HEK293T (cell line): Measurements from ENCODE around the gene DNAJC27.

Source experiments
- CTCF ChIA-PET: fragments of 350-600 bp; formaldehyde crosslinking; extraction: SDS; loops from one replicate; lab custom pipeline; 2021; ENCODE audit warnings: antibody characterized with exemption, inconsistent platforms; lab: Yijun Ruan, JAX
- POLR2A ChIA-PET: fragments of 350-600 bp; formaldehyde crosslinking; extraction: SDS; loops from one replicate; lab custom pipeline; 2020; ENCODE audit warnings: antibody characterized with exemption, inconsistent platforms; lab: Yijun Ruan, JAX
- DNase-seq: peaks from one replicate; pipeline ENCODE4 v3.0.0; 2012; ENCODE audit warnings: mixed read lengths; ENCODE audit errors: extremely low spot score
- ARNT ChIP-seq: fragments of 450-650 bp; IDR thresholded peaks from 2 replicates; pipeline ENCODE4 v1.6.1; 2017; ENCODE audit warnings: mild to moderate bottlenecking
- BHLHE40 ChIP-seq: fragments of 450-650 bp; IDR thresholded peaks from 2 replicates; pipeline ENCODE4 v1.6.1; 2016; ENCODE audit warnings: mild to moderate bottlenecking, moderate library complexity, borderline replicate concordance
- CTBP1 ChIP-seq: fragments of 450-650 bp; IDR thresholded peaks from 2 replicates; pipeline ENCODE4 v1.6.1; 2016; ENCODE audit warnings: borderline replicate concordance
- ELF4 ChIP-seq: fragments of 450-650 bp; IDR thresholded peaks from 2 replicates; pipeline ENCODE4 v1.6.1; 2017; ENCODE audit warnings: antibody characterized with exemption
- FOXA1 ChIP-seq: fragments of 450-650 bp; IDR thresholded peaks from 2 replicates; pipeline ENCODE4 v1.6.1; 2016; ENCODE audit warnings: mild to moderate bottlenecking
- FOXK2 ChIP-seq: fragments of 450-650 bp; IDR thresholded peaks from 2 replicates; pipeline ENCODE4 v1.6.1; 2016; ENCODE audit warnings: mild to moderate bottlenecking
- FOXM1 ChIP-seq: fragments of 450-650 bp; IDR thresholded peaks from 2 replicates; pipeline ENCODE4 v1.6.1; 2017; ENCODE audit warnings: mild to moderate bottlenecking, borderline replicate concordance
- HDGF ChIP-seq: fragments of 450-650 bp; IDR thresholded peaks from 2 replicates; pipeline ENCODE4 v1.6.1; 2017; ENCODE audit warnings: antibody characterized with exemption, borderline replicate concordance
- L3MBTL2 ChIP-seq: fragments of 450-650 bp; conservative IDR thresholded peaks from 2 replicates; pipeline ENCODE4 v1.6.1; 2016; ENCODE audit warnings: mild to moderate bottlenecking
- LEF1 ChIP-seq: fragments of 450-650 bp; IDR thresholded peaks from 2 replicates; pipeline ENCODE4 v1.6.1; 2017; ENCODE audit warnings: mild to moderate bottlenecking, borderline replicate concordance
- NFRKB ChIP-seq: fragments of 450-650 bp; IDR thresholded peaks from 2 replicates; pipeline ENCODE4 v1.6.1; 2016; ENCODE audit warnings: mild to moderate bottlenecking, moderate library complexity
- PKNOX1 ChIP-seq: fragments of 450-650 bp; IDR thresholded peaks from 2 replicates; pipeline ENCODE4 v1.6.1; 2016
- SP1 ChIP-seq: fragments of 450-650 bp; IDR thresholded peaks from 2 replicates; pipeline ENCODE4 v1.6.1; 2017
- SUZ12 ChIP-seq: fragments of 450-650 bp; IDR thresholded peaks from 2 replicates; pipeline ENCODE4 v1.6.1; 2016; ENCODE audit warnings: mild to moderate bottlenecking
- TARDBP ChIP-seq: fragments of 450-650 bp; IDR thresholded peaks from 2 replicates; pipeline ENCODE4 v1.6.1; 2016
- ZNF384 ChIP-seq: fragments of 450-650 bp; IDR thresholded peaks from 2 replicates; pipeline ENCODE4 v1.6.1; 2016

Gene DNAJC27

DNA sequence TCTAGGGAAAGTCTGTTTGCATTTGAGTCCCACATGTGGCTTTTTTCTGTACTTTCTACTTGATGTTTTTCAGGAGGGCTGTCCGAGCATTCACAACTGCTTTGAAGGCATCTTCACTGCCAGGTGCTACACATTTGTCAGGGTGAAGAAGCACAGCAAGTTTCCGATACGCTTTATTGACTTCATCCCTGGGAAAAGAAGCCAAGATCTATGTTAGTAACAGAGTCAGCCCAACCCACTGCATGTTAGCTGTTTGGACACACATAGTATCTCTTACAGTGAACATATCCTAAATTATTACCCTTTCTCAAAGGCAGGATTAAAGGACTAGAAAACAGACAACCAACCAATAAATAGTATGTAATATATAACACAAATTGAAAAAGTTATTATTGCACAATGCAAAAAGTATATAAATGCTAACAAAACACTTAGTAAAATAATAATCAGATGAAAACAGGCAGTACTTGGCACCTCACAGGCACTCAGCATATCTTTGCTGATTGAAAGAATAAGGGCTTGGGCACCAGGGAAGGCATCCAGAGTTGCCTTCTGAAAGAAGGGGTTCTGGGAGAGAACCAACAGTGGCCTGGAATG, 24.1 kb downstream of the DNAJC27 start:
- CTCF ChIA-PET: no interaction called here
- DNase-seq: no peak
- no peak for TF ChIP-seq ELF4
- TF ChIP-seq NFRKB: no peak
- TF ChIP-seq ZNF384: no peak
- no peak for TF ChIP-seq PKNOX1
- no peak for TF ChIP-seq FOXK2
- POLR2A ChIA-PET: no interaction called here

DNA sequence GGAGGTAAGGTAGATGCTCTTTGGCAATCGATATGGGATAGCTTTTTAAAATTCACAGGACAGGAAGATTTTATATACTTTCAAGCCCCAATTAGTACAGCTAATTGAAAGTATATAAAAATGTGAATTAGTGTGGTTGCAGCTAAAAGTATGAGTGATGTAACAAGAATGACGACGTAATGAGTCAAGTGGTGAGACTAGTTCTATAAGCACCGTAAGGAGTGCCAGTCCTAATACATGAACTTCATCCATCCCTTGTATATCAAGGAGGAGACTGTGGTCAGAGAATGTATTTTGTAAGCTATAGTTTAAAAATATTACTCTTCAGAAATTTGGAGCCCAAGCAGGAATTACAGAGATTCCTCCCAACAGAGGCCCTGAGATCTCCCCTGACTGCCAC, 25.8 kb downstream of the DNAJC27 start:
- TF ChIP-seq TARDBP: no peak
- no peak for TF ChIP-seq SP1
- no peak for TF ChIP-seq SUZ12
- TF ChIP-seq FOXK2: no peak
- no peak for TF ChIP-seq ELF4
- TF ChIP-seq CTBP1: no peak
- TF ChIP-seq LEF1: no peak
- CTCF ChIA-PET: no interaction called here
- POLR2A ChIA-PET: no interaction called here
- DNase-seq: no peak

DNA sequence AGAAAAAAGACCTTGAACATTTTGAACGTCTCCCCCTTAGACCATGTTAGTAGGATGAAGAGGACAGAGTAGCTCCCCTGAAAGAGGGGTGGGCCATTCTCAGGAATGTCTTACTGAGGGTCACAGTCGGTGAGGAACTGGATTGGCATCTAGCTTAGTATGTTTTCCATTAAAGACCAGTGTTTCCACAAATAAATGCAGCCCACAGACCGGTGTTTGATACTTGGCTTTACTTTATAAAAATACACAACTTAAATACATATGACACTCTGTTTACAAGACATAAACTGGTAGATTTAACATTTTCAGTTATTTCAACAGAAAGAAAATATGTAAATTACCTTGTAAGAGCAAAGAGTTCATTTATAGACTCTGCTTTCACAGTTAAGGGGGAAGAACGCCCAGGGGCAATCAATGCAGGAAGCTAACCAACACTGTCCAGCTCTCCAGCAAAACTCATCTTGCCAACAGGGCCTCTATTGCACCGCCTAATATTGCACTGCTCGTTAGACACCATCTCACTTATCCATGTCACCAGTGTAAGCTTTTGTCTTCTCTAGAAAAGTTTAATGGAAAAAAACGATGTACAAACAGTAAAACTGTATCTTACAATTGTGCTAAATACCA, 28.2 kb downstream of the DNAJC27 start:
- no peak for TF ChIP-seq LEF1
- no peak for TF ChIP-seq TARDBP
- no peak for TF ChIP-seq ZNF384
- no peak for TF ChIP-seq FOXK2
- no peak for TF ChIP-seq L3MBTL2
- no peak for TF ChIP-seq ARNT
- no peak for TF ChIP-seq SUZ12
- TF ChIP-seq FOXA1: no peak
- TF ChIP-seq HDGF: no peak
- TF ChIP-seq FOXM1: no peak
- no peak for TF ChIP-seq SP1
- no peak for TF ChIP-seq PKNOX1
- TF ChIP-seq NFRKB: no peak
- no peak for TF ChIP-seq ELF4
- TF ChIP-seq BHLHE40: no peak
- no peak for TF ChIP-seq CTBP1
- ChIA-PET POLR2A (interaction anchor here (0.9 kb wide), 1 partner anchor 29 kb away, joined by 3 read pairs; no protein-coding TSS in a partner anchor), CTCF (interaction anchor here (0.6 kb wide), 2 partner anchors 60 to 235 kb away, joined by 3 read pairs; no protein-coding TSS in a partner anchor)
- no peak for DNase-seq

DNA sequence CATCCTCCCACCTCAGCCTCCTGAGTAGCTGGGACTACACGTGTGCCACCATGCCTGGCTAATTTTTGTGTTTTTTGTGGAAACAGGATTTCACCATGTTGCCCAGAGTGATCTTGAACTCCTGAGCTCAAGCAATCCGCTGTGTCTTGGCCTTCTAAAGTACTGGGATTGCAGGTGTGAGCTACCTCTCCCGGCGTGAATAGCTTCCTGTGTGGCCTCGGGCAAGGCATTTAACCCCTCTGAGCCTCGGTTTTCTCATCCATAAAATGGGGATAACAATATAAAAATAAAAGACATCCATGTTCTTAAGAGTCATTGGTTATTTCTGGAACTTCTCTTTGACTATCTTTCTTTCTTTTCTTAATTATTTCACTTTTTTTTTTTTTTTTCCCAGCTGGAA, 32.4 kb downstream of the DNAJC27 start:
- no peak for TF ChIP-seq TARDBP
- TF ChIP-seq ZNF384: no peak
- no peak for TF ChIP-seq LEF1
- TF ChIP-seq CTBP1: no peak
- TF ChIP-seq SUZ12: no peak
- no peak for TF ChIP-seq HDGF
- no peak for TF ChIP-seq L3MBTL2
- no peak for TF ChIP-seq SP1
- no peak for TF ChIP-seq FOXA1
- TF ChIP-seq FOXK2: no peak
- no peak for TF ChIP-seq NFRKB
- TF ChIP-seq BHLHE40: no peak
- TF ChIP-seq ARNT: no peak
- TF ChIP-seq FOXM1: no peak
- no peak for TF ChIP-seq ELF4
- DNase-seq: no peak
- POLR2A ChIA-PET: no interaction called here
- CTCF ChIA-PET: interaction anchor here (0.6 to 0.7 kb wide), 2 partner anchors 20 to 22 kb away, joined by 3 to 8 read pairs; no protein-coding TSS in a partner anchor

DNA sequence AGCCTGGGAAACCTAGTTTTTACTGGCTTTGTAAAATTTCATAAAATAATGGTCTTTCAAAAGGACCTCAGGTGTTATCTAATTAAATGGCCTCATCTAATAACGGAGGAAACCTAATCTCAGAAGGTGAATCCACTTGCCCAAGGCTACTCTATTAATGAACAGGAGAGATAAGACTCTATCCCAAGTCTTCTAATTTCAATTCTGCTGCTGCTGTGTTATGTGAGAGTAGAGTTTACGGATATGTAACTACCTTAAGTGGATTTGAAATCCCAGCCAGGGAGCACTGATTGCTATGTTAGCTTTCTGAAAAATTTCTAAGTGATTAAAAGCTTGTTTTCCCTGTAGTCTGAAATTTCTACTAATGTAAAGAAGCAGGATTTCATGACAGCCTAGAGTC, 34.5 kb downstream of the DNAJC27 start:
- DNase-seq: no peak
- no peak for TF ChIP-seq FOXA1
- no peak for TF ChIP-seq ELF4
- TF ChIP-seq ARNT: no peak
- TF ChIP-seq FOXK2: no peak
- no peak for TF ChIP-seq HDGF
- TF ChIP-seq L3MBTL2: no peak
- TF ChIP-seq ZNF384: no peak
- TF ChIP-seq BHLHE40: no peak
- no peak for TF ChIP-seq SUZ12
- no peak for TF ChIP-seq LEF1
- no peak for TF ChIP-seq SP1
- POLR2A ChIA-PET: interaction anchor here (1.1 kb wide), 1 partner anchor 13 kb away, joined by 3 read pairs; no protein-coding TSS in a partner anchor
- CTCF ChIA-PET: no interaction called here

DNA sequence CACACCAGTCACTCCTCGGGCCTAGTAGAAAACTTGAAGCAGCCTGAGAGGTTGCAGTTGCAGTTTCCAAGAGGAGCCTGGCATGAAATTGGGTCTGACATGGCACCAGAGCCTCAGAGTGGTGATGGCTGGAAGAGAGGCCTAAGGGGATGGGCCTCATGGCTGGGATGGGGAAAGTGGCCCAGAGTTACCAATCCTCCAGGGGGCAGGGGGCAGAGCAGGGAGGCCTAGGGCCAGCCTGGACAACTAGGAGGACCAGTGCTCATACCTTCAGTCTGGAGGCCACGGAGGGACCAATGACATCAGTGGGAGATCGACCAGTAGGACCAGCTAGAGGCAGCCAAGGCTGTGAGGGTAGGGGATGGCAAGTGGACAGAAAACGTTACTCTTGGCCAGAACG, 36.6 kb downstream of the DNAJC27 start:
- no peak for TF ChIP-seq PKNOX1
- no peak for TF ChIP-seq LEF1
- TF ChIP-seq ARNT: no peak
- no peak for TF ChIP-seq CTBP1
- no peak for TF ChIP-seq SUZ12
- no peak for TF ChIP-seq FOXA1
- no peak for TF ChIP-seq HDGF
- TF ChIP-seq FOXK2: no peak
- ChIA-PET CTCF (no interaction called here), POLR2A (no interaction called here)
- no peak for DNase-seq
